Activated CD8-positive, alpha-beta memory T cell treated with anti-CD3 and anti-CD28 coated beads for 1 hour (primary cell): Measurements from ENCODE around the gene PDGFRA.
A peak's percentile ranks its signal among the peaks of the same experiment; 100 is the strongest.
"Not testable (repeated sequence)": the region's sequence is repeated elsewhere in the genome, so short reads cannot be mapped to it uniquely, and the experiment has no call there.

ENCODE experiments used
- DNase-seq, 2 donors: peaks; one replicate each; pipeline ENCODE4 v3.0.0-alpha.2; 2020; ENCODE audit warnings: low read depth in 1 of 2; ENCODE audit errors: extremely low read depth in 1 of 2

The PDGFRA gene

DNA sequence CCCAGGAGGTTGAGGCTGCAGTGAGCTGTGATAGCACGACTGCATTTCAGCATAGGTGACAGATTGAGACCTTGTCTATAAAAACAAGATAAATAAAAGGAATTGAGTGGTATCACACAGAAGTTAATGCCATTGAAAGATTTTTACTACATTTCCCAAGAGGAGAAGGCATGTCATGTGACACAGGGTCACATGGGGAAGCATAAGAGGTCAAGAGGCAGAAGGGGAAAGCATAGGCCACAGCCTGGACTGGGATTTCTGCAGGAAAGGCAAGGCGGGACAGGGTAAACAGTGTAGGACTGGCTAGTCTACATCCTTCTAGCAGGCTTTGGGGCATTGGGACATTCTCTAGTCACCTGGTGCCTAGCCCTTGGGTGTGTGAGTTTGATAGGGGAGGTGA lies 88.6 kb downstream of the PDGFRA start:
- no peak for DNase-seq

GRCh38 chr4:54318904-54319303 lies 89.8 kb downstream of the PDGFRA start:
- DNase-seq, result no peak

GRCh38 chr4:54320826-54321685 lies 92.0 kb downstream of the PDGFRA start:
- no peak for DNase-seq

- DNase-seq, result peak in 1 of 2 donors; percentile 10
Observed at GRCh38 chr4:54322818-54323417, 93.8 kb downstream of the PDGFRA start.

DNA sequence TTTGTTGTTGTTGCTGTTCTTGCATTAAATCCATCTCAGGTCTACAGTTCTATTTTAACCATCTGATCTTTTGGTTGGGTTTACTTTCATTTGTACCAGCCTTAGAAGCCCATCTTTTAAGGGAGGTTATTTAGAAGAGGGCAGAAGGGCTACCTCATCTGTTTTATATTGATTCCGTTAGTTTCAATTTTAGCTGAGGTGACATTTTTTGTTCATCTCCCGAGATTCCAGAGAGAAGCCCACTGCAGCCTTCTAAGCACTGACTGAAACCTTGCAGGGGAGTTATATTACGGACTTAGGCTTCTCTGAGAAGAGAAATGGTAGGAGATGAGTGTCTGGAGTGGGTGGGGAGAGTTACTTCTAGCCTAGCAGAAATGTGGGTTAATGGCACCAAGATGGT lies 101.8 kb downstream of the PDGFRA start:
- no peak for DNase-seq

DNA sequence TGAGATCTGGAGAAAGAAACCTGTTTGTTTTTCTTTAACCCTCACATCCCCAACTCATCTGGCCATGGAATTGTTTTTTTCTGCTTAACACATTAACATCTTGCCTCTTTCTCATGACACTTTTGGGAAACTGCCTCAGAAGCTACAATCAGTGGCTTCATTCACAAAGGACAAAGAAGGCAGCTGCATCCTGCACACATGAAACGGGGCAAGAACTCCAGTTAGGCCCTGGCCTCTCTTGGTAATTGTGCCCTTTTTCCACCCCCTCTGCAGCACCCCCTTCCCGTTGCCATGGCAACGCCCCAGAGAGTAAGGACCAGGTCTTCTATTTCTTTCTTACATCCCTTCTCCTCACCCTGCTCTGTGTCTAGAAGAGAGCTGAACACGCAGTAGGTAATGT lies 103.4 kb downstream of the PDGFRA start:
- DNase-seq, result no peak

DNA sequence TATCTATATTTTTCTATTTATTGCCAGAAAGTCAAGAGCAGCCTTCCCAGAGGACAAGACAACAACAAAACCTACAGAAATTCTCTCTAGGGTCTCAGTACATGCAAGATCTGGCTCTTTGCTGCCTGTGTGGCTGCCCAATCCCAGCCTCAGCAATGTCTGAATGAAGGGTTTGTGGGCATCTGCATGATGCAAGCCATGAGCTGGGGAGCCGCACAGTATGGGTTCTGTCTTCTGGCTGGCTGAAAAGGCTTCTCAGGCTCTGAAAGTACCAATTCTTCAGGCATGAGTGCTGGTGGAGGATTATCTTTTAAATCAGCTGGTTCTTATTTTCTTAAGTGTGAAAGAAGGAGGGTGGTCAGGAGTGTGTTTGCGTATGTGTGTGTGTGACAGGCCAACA lies 104.6 kb downstream of the PDGFRA start:
- no peak for DNase-seq

GRCh38 chr4:54334769-54335168 lies 105.7 kb downstream of the PDGFRA start:
- not testable (repeated sequence) for DNase-seq

DNA sequence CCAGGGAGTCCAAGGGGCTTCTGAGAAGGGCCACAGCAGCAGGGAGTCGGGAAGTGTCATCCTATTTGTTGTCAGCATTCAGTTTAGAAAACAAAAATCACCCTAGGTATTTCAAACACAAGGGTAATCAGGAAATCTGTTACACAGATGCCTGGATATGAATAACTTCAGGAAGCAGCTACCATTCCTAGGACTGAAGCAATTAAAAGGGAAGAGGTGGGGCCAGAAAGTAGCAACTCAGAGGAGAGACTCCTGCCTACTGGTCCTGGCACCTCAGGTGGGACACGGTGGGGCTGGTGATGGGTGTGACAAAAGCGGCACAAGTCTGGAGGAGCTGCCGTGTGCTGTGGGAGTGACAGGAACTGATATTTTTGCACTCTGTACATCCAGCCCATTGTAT lies 107.9 kb downstream of the PDGFRA start:
- DNase-seq, result no peak

DNA sequence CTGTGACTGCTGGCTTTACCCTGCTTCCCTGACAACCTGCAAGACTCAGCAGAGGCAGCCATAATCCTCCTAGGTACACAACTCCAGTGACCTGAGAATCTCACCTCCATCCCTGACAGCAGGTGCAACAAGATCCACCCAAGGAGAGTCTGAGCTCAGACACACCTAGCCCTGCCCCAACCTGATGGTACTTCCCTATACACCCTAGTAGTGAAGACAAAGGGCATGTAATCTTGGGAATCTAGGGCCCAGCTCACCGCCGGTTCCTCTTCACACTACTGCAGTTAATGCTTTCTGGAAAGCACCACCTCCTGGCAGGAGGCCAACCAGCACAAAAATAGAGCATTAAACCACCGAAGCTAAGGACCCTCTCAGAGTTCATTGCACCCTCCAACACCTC lies 113.0 kb downstream of the PDGFRA start:
- not testable (repeated sequence) for DNase-seq
